NCI-H345 (cell line): ENCODE results near the gene BEND3.

ENCODE experiments used
- DNase-seq: peaks from one replicate; lab custom pipeline; 2025; lab: John Stamatoyannopoulos, UW

Gene BEND3

DNA sequence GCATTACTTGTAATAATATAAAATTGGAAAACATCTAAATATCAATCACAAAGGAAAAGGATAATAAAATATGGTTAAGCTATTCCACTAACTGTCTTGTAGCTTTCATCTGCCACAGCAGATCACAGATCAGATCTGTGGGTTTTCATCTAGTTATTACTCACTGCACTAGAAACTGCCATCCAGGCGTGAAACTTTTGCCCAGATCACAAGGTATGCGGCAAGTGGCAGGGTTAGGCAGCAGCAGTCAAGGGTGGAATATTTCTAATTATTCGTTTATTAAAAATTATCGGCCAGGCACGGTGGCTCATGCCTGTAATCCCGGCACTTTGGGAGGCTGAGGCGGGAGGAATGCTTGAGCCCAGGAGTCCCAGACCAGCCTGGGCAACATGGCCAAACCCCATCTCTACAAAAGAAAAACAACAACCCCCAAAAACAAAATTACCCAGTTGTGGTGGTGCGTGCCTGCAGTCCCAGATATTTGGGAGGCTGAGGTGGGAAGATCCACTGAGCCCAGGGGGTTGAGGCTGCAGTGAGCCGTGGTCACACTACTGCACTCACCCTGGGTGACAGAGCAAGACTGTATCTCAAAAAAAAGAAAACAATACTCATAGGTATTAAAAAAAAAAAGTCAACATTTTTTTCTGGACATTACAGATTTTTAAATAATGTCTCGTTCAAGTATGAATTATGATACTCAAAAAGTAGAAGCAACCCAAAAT is 32.1 kb downstream of the BEND3 start:
- DNase-seq: no peak

DNA sequence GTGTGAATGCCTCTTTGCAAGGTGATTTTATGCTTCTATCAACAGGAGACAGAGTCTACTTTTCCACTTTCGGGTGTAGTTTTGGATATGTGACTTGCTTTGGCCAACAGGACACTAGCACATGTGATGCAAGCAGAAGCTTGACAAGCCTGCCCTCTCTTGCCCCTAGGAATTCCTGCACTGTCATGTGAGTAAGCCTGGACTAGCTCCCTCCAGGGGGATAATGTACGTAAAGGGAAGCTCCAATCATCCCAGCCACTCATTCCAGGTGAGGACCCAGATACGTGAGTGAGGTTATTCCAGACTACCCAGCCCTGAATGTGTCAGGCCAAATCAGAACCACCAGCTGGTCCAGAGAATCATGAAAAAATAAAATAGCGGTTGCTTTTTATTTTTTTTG is 33.3 kb downstream of the BEND3 start:
- DNase-seq: no peak

DNA sequence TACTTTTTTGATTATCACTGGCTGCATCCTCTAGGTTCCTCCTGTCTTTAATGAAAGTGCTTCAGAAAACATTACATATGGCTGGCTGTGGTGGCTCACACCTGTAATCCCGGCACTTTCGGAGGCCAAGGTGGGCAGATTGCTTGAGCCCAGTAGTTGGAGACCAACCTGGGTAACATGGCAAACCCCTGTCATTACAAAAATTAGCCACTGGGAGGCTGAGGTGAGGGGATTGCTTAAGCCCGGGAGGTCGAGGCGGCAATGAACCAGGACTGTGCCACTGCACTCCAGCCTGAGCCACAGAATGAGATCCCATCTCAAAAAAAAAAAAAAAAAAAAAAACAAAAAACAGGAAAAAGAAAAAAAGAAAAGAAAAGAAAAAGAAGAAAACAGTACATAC is 35.3 kb downstream of the BEND3 start:
- DNase-seq: no peak

DNA sequence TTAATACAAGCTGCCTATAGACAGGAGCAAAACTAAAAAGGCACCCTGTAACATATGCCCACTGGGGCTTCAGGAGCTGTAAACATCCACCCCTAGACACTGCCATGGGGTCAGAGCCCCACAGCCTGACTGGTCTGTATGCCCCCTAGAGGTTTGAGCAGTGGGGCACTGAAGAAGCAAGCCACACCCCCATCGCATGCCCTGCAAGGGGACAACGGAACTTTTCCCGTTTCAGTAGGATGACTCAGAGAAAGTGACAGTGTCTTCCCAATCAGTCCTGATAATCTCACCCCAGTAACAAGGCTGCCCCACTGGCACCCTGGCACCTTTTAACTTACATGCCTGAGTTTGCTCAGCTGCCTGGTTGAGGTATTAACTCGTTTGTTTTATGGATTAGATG is 35.9 kb downstream of the BEND3 start:
- DNase-seq: no peak

DNA sequence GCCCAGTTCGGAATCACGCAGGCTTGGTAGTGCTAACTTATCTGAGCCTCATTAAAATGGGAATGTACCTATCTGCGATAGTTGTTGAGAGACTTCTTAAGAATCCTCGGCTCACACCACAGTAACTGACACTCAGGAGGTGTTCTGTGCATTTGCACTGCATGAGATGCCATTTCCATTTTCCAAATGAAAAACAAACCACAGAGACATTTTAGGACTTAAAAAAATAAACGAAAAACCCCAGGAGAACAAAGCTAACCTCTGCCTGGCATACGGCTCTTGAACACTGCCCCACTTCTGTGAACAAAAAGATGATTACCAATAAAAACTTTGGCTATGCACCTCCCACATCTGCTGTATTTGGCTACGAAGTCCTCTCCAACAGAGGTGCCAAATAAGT is 37.6 kb downstream of the BEND3 start:
- no peak for DNase-seq

DNA sequence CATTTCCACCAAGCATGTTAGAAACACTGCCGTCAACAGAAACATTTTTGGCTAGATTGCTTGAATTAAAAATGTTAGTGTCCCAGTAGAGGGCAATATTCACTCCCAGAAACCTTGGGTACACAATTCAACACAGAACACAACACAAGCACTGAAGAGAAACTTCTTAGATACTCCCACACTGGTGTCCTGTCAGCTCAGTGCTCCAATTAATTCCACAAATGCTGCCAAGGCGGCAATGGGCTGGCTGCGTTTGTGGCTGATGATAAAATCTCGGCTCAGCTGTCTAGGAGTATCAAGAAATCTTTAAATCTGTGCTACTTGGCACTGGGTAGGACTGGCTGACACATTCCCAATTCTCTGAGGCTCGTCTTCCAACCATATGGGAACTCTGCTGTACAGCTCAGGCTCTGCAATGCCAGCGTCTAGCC is 39.3 kb downstream of the BEND3 start:
- no peak for DNase-seq

DNA sequence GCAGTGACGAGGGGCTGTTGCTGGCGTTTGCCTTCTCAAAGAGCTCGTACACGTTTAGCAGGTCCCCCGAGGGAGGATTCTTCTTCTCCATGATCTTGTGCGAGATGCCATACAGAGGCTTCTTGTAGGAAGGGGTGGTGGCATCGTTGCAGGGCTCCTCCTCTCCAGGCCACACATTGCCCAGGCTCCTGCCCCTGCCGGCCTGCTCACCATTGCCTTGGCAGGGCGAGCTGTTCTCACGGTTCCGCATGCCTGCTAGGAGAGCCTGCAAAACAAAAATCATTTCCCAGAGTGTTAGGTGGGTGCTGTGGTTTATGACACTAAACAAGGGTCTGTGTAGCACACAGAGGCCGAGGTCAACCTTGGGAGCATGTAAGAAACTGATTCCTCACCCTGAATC is 44.6 kb downstream of the BEND3 start:
- DNase-seq: no peak

DNA sequence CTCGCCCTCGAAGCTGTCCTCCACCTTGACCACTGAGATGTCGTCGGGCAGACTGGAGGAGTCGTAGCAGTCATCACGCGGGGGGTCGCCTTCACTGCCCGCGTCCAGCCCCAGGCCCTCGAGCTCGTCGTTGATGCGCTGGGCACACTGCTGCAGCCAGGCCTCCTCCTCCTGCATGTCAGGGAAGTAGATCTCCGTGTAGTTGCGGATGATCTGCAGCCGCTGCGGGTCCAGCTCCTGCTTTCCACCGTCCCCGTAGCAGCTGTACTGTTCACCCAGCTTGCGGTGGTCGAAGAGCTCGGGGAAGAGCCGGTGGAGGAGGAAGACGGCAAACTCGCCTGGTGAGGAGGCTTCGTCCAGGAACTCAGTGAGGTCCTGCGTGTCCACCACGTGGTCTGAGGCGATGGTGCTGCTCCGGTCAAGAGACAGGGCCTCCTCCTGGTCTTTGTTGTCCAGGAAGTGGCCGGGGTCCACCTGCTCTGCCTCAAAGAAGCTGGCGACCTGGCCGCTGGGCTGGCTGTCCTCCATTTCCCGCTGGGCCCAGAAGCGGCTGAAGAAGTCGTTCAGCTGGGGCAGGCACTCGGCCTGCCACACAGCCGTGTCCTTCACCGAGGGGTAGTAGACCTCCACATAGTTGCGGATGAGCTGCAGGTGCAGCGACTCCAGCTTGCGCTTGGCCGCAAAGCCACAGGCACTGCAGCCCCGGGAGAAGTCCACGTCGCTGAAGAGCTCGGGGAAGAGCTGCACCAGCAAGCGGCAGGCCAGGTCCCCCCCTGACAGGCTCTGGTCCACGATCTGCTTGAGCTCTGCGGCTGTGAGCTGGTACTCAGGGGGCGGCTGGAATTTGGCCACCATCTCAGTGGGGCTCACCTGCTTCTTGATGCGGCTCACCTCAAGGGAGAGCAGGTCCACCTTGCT is 45.4 kb downstream of the BEND3 start:
- DNase-seq: no peak

DNA sequence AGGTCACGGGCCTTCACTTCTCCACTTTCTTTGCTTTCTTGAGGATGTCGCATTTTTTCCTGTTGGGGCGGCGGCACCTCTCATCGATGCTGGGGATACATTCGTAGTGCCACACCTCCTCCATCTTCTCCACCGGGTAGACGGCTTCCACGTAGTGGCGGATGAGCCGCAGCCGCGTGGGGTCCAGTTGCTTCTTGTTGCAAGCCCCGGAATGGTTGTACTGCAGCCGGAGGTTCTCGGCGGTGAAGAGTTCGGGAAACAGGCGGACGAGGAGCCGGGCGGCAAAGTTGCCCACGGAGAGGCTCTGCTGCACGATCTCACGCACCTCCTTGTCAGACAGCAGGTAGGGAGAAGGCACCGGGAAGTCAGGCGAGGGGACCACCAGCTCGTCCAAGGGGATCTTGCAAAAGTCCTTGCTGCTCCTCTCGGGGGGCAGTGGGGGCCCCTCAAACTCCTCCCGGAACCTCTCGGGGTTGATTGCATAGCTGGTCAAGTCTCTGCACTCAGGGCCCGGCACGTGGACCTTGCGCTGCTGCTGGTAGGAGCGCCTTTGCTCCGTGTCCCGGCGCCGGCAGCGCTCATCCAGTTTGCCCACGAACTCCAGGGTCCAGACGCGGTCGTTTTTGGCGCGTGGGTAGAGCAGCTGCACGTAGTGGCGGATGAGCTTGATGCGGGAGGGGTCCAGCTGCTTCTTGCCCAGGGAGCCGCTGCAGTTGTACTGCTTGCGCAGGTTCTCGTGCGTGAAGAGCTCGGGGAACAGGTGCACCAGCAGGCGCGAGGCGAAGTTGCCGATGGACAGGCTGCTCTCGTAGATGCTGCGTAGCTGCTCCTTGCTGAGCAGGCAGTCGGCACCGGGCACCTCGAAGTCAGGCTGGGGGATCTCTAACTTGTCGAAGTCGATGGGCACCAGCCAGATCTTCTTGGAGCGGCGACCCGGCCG is 46.4 kb downstream of the BEND3 start:
- DNase-seq: no peak

DNA sequence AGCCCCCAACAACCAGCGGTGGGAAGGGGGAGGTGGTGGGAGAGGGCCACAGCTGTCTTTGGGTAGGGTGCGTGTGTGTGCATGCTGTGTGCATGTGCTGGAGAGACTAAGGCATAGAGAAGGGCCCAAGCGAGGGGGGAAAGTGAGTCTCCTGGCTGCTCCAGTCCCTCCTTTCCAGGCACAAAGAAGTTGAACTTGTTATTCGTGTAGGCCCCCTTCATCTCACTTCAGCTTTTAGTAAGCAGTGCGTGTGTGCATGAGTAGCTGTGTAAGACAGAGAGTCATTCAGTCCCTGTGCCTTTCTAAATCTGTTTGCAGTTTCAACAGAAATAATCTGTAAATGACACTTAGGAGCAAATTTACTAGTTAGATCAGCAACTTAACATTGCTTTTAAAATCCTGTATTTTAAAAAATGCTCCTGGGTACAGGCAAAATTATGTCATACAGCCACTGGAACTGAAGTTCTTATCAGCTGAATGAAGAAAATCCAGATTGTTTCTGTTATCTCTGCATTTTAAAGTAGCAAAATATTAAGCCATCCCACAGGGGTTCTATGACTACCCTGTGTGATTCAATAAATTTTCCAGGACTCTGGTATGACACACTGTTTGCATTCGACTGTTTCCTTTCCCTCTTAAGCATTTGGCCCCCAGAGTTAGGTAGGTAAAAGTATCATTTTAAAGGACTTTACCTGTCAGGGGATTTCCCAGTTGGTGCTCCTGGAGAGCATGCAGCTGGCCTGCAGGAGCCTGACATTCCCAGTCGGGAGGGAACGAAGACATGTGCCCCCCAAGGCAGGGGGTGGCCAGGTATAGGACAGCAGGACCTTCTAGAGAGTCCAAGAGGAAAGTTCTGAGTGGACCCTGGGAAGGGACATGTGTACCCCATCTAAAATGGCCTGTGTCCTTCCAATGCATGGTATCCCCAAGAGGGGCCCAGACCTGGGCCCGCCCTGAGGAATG is 48.3 kb downstream of the BEND3 start:
- DNase-seq: no peak

DNA sequence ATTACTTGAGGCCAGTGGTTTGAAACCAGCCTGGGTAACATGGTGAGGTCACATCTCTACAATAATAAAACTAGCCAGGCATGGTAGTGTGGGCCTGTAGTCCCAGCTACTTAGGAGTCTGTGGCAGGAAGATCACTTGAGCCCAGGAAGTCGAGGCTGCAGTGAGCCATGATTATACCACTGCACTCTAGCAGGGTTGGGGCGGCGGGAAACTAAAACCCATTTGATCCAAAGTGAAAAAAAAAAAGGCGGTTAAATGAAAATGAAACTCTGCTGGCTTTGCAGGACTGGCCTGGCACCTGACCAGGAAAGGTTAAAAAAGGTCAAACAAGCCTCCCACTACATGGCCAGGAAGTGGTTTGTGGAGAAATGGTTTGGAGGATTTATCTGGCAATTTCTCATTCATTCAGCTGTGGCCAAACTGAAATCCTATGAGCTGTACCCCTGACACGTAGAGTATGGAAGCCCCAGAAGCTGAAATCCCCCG is 50.7 kb downstream of the BEND3 start:
- DNase-seq: no peak

DNA sequence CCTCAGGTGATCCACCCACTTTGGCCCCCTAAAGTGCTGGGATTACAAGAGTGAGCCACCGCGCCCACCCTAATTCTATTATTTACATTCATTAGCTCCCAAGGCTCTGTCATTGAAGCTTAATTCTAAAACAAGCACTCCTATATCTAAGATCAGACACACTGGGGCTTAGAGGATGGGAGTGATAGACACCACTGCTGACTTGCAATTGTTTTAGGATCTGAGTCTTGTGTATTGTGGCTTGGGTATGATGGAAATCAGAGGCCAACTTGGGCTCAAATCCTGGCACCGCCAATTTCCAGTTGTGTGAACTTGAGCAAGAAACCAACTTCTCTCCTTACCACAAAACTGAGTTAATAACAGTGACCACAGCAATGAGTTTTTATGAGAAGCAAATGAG is 52.6 kb downstream of the BEND3 start:
- no peak for DNase-seq

DNA sequence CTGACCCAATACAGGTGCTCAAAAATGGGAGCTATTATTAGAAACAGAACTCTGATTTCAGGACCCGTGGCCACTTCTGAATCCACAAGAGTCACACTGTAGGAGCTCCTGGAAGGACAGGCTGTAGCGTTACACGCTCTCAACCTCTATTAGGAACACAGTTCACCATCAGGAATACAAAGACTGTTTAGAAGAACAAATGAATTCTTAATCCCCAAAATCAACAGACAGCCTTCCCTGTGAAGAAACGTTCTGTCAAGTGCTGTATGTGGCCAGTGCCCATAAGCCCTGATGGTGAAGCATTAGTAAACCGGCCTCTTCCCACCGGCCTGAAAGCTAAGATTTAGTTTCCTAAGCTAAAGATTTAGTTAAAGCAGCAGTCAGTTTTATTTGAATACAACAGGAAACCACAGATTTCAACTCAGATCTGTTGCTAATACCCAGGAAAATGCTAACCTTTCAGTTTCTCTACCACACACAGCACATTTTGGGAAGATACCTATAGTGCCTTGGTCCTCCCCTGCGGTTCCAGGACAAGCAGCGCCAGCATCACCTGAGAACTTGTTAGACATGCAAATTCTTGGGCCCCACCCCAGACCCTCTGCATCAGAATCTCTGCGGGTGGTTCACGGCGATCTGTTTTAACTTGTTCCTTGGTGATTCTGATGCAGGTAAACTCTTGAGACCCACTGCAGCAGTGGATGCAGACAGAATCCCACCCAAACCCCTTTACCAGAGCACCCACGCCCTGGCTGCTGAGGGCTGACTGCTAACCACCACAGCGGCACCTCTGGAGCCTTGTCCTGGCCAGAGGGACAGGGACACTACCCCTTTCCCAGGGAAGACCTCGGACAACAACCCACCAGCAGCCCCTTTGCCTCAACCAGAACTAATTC is 53.9 kb downstream of the BEND3 start:
- DNase-seq: no peak

DNA sequence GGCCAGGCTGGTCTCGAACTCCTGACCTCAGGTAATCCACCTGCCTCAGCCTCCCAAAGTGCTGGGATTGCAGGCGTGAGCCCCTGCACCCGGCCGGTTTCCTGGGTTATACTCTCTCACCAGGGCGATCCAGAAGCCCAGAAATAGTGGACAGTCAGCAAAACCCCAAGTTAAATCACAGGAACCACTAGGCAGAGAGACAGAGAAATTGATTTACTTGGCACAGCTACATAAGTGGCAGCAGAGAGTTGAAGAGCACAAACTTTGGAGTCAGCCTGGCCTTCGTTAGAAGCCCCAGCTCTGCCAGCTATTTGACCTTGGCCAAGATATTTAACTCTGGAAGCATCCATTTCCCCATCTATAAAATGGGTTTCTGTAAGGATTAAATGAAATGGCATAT is 54.6 kb downstream of the BEND3 start:
- no peak for DNase-seq

DNA sequence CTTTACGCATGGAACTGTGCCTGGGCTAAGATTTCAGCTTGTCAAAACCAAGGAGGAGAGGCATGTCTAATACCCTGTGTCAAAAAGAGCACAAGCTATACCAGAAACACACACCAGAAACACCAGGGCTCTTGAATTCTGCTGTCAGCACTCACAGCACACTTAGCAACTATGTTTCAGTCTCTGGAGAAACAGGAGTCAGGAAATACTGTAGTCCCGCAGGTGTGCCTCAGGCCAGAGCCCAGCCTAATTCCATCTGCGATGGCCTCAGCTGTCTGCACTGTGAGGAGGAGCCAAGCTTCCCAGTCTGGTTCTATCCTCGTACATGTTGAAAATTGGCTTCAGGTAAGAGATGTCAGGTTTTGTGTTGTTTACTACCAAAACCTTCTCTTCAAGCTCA is 55.7 kb downstream of the BEND3 start:
- DNase-seq: no peak

DNA sequence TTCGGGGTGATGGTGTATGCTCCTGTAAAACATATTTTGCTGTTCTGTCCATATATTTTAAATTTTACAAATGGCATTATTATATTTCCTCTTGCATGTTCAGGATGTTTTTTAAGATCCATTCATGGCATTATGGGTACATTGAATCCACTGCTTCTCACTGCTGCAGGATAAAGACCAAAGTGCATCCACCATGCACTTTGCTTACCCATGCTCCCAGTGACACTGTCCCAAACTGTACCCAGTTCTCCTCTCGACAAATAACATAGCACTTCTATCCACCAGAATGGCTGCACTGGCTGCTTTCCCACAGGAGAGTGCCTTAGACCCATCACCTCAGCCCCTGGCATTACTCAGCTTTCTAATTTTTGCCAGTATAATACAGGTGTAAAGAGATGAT is 57.6 kb downstream of the BEND3 start:
- DNase-seq: no peak

DNA sequence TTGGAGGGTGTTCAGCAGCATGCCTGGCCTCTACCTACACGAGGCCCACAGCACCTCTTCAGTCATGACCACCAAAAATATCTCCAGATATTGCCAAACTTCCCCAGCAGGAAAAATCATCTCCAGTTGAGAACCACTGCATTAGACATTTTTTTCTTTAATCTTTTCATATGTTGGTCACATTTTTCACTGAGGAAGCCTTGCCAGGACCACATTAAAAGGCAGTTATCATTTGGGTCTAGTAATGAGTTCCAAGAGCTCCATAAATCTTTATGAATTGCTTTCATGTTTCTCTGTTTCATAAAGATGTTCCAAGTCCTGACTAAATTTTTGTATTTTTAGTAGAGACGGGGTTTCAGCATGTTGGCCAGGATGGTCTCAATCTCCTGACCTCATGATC is 58.5 kb downstream of the BEND3 start:
- DNase-seq: no peak

DNA sequence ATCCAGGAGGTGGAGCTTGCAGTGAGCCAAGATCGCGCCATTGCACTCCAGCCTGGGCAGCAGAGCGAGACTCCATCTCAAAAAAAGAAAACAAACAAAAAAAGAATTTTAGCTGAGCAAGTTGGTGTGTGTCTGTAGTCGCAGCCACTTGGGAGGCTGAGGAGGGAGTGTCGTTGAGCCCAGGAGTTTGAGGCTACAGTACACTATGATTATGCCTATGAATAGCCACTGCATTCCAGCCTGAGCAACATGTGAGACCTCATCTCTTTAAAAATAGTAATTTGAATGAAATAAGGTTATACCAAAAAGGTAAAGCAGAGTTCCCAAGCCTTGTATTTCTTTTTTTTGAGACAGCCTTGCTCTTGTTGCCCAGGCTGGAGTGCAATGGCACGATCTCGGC is 67.5 kb downstream of the BEND3 start:
- no peak for DNase-seq

DNA sequence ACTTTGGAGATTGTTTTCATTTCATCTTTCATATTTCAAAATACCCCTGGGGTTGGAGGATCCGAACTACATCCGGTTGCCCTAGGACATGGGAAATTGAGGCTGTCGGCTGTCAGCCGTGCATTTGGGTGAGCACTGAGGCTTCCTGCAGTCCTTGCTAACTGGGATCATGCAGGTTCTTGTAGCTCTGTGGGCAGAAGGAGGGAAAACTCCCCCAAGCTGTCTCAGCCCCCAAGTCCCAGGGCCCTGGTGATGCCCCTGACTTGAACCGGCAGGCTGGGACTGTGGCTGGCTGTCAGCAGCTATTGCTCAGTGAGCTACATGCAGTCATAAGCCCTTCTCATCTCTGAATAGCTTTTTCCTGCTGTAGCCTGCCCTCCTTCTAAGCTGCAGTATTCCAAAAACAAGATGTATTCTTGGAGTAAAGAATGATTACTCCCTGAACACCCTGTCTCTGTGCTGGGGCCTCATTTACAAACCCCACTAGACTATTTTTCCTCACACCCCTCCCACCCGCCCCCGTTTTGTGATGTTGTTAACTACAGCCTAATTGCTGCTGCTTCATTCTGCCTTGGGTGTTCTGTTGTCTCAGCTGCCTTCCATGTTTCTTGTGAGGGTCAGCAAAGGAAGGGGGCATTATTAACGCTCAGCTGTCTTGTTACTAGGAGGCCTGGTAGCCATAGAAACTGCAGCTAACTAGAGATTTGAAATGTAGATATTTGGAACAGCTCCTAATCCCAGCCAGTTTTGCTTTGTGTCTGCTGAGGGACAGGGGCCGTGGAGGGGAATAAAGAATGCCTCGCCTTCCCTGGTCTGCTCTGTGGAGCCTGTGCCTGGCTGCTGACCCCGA is 69.3 kb downstream of the BEND3 start:
- no peak for DNase-seq
